Activated CD8-positive, alpha-beta memory T cell treated with anti-CD3 and anti-CD28 coated beads for 4 hours (primary cell): ENCODE measurements around the gene MARCHF11.

ENCODE experiments used
- DNase-seq, 2 donors: peaks; one replicate each; pipeline ENCODE4 v3.0.0-alpha.2; 2020; ENCODE audit warnings: low read depth in 2 of 2

Gene MARCHF11

GRCh38 chr5:16131878-16132277, 47.7 kb downstream of the MARCHF11 start:
- DNase-seq, result no peak

GRCh38 chr5:16128944-16129343, 50.6 kb downstream of the MARCHF11 start:
- DNase-seq, result no peak

DNA sequence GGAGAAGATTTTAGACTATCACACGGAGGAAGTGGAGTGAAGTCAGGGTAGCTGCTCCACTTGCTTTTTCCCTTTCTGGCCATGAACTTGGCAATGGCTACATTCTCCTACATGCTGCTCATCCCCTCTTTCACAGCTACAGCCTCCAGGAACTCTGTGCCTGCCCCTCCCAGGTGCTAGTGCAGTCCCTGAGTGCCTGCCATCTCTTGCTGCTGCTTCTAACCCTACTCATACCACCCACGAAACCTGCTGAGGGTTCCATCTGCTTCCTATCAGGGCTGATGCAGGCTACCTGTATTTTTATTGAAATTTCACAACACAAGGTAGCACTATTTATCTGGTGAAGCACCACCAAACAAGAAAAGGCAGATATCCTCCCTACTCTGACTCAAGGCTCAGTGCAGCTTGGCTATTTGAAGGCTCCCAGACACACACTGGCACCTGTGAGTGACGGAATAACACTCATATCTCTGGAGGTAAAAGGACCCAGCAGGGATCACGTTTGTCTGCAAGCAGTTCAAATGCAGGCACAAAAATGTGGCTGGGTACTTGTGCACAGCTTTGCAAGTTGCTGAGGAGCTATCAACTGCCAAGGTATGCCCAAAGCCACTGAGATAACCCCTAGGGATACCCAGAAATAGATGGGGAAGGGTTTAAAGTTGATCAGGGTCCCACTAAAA, 51.6 kb downstream of the MARCHF11 start:
- DNase-seq, result no peak

DNA sequence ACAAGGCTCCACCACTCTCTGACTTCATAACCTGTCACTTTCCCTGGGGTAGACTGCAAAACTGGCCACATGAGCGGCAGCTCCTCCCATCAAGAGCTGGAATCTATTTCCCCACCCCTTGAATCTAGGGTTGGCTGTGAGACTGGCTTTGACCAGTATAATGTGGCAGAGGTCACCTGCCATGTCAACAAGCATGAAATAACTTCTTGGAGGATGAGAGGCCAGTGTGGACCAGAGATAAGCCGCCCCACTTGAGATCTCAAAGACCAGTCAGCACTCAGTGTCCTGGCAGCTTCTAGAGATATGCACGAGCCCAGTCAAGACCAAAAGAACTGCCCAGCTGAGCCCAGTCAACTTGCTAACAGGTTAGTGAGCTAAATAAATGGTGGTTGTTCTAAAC, 59.0 kb downstream of the MARCHF11 start:
- no peak for DNase-seq

DNA sequence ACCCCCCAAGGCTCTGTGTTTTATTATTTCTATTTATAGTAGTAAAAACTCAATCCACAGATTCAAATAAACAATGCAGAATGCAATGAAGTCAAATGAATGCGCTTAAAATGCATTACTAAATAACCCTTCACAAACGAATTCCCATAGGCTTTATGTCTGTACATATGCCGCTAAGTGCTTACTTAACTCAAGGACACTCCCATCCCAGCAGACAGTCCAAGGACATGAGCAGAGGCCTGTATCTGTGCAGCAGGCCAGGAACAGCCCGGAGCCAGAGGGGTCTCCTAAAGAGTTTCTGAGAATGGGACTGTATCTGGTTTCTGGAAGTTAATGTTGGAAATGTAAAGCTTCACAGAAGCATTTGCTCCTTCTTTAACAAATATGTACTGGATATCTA, 59.8 kb downstream of the MARCHF11 start:
- no peak for DNase-seq

DNA sequence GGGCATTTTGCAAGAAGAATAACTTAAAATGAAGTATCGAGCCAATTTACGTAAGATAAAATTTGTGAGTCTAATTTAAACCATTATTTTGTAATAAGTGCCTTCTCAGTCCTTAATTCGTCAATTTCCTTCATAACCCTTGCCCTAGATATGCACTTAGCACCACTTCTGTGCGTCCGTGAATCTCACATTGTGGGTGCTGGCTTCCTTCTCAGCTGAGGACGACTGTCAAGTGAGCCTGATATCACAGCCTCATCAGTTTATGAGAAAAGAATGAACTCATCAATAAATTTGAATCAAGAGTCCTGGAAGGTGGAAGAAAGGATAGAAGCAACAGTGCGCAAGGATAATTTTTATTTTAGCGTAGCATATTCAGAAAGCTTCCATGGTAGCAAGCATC, 64.5 kb downstream of the MARCHF11 start:
- no peak for DNase-seq

DNA sequence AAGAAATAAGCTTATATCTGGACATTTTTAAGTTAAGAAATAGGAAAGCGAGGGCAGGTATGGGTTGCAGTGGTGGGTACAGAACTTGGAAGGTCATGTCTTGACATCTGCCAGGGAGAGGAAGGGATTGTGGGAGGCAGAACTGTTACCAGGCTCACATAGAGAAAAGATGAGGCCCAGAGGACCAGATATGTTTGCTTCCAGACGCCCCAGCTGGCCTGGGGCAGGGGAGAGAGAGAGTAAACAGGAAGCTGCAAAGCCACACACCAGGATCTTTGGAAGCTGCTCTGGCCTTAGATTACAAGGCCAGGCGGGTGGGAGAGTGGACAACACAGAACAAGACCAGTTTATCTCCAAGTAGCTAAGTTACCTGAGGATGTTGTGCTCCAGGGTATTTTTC, 71.2 kb downstream of the MARCHF11 start:
- no peak for DNase-seq

GRCh38 chr5:16104961-16105360, 74.6 kb downstream of the MARCHF11 start:
- DNase-seq, result no peak

DNA sequence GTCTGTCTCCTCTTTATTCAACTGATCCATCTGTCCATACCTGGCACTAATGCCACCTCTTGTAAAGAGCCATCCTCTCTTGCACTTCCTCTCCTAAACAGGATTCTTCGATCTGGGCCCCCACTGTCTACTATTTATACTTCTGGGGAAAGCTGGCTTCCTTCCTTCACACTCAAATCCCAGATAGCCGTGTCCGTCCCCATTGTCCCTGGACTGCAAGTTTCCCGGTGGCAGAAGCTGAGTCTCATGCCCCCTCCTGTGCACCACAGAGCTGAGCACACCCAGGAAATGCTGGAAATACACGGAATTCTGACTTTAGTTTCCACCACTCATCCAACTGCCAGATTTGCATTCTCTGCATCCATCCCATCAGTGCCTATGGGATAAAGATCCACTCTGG, 84.0 kb downstream of the MARCHF11 start:
- no peak for DNase-seq

DNA sequence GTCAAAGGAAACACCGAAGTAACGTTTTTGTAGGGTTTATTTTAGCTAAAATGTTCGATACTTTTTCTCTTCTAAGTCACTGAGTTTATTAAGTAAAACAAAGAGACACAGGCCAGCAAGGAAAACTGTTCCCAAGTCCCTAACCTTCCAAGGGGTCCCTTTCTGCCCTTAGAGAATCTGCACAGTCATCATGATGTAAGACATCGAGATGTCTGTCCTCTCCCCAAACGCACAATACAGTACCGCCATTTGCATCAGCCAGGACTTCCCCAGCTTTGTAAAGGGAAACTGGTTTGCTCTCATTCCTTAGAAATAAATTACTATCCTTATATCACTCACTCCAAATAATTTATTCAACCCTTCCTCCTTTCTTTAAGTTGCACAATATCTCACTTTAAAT, 89.3 kb downstream of the MARCHF11 start:
- DNase-seq, result no peak

DNA sequence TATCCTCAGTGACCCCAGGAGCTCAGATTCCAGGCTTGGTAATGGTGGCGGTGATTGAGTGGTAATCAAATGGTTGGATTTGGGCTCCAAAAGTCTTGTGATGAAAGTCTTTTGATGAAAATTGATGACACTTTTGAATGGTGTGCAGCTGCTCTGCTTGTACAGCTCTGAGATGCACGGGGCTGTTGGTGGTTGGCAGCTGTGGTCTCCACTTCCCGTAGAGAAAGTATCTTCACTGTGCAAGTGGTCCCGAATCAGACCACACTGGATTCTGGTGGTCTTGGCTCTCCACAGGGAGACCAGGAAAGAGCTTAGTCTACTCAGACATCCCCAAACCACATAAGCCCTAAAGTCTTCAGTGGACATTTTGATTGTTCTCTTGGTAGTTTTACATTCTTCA, 96.6 kb downstream of the MARCHF11 start:
- no peak for DNase-seq

GRCh38 chr5:16082053-16082452, 97.5 kb downstream of the MARCHF11 start:
- DNase-seq, result no peak

GRCh38 chr5:16081376-16081955, 98.1 kb downstream of the MARCHF11 start:
- no peak for DNase-seq

- no peak for DNase-seq
Observed at GRCh38 chr5:16076657-16077056, 102.9 kb downstream of the MARCHF11 start.

DNA sequence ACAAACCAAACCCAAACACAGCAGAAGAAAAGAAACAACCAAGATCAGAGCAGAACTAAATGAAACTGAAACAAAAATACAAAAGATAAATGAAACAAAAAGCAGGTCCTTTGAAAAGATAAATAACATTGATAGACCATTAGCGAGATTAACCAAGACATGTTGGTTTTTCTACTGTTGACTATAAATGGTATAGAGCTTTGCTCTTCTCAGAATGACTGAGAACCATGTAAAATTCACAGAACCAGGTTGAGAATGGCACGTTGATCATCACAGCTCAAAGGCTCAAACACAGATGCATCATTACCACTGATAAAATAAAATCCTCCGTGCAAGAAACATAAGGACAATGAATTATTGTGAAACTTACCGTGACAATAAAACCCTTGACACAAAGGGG, 105.2 kb downstream of the MARCHF11 start:
- DNase-seq, result no peak

GRCh38 chr5:16072616-16073015, 107.0 kb downstream of the MARCHF11 start:
- DNase-seq, result no peak

- no peak for DNase-seq
Observed at GRCh38 chr5:16067415-16067814, 112.2 kb downstream of the MARCHF11 start.

GRCh38 chr5:16066810-16067209, 112.8 kb downstream of the MARCHF11 start:
- DNase-seq, result no peak

- no peak for DNase-seq
Observed at GRCh38 chr5:16066320-16066719, 113.3 kb downstream of the MARCHF11 start.

DNA sequence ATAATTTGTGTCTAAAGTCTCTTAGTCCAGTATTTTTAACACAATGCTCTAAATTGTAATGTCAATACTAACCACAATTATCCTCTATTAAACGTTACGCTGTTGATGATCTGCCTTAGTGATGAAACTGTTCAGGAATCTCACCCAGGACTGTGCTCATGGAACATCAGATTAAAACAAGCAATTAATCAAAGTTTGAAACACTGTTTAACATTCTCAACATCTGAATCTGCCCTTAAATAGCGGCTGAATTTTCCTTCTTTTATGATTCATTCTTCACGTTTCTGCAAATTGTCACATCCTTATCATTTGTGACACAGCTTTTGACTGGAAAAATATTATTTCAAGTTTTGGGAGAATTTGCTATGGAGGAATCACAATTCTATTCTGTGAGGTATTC, 113.8 kb downstream of the MARCHF11 start:
- no peak for DNase-seq

DNA sequence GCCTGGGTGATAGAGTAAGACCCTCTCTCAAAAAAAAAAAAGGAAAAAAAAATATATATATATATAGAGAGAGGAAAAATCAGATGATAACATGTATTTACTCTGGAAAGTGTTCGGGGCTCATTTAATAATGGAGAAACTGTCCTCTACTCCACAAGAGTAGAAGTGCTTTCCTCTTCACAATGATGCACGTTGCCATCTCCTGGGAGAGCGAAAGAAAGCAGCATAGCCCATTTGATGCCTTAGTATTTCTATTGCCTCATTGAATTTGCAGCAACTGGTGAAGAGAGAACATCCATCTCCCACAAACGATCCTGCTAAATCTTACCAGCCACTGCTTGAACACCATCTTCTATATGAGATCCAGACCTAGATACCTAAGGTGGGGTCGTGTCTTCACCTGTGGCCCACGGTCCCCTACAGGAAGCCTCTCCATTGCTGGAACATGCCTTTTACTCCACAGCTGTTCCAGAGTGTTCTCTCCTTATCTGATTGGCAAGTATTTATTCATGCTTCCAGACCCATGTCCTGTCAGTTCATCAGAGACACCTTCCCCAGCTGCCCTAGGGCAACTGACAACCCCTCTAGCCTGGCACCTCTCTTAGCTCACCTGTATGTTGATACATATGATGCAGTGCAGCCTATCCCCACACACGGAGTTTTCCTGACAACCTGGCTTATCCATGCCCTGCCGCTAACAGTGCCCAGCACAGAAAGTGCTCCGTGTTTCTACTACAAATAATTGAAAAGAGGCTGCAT, 115.3 kb downstream of the MARCHF11 start:
- no peak for DNase-seq

GRCh38 chr5:16061163-16061562, 118.4 kb downstream of the MARCHF11 start:
- no peak for DNase-seq

DNA sequence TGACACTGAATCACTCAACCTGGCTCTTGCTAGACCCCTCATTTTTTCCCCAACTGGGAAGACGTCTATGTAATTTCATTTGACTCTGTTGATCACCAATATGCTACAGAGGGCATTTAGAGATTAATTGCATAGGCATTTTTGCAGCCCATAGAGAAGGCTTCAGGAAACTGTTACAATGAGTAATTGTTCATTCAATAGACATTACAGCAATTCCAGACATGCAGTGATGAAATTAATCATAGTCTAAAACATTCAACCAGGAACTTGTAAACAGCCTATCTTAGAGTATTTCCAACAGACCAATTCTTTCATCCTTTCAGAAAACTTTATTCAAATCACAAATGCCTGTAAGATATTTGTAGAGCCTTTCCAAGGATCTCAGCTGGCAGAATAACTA, 122.3 kb downstream of the MARCHF11 start:
- DNase-seq, result no peak
